SU-DHL-6 (cell line): ENCODE measurements around the gene UBTF.

Source experiments
- H2AFZ ChIP-seq: fragments of 200-600 bp; sonication (generic); 2 replicates; pipeline ENCODE4 v1.6.1; 2014; ENCODE audit warnings: low read depth, mild to moderate bottlenecking, moderate library complexity, mixed read lengths, antibody characterized with exemption, low read length; ENCODE audit not compliant: severe bottlenecking
- H3F3A ChIP-seq: fragments of 200-600 bp; shearing (Covaris generic); 2 replicates; pipeline ENCODE4 v1.6.0; 2016; ENCODE audit warnings: antibody characterized with exemption, mild to moderate bottlenecking; ENCODE audit not compliant: insufficient read depth
- H3K27ac ChIP-seq: fragments of 200-600 bp; sonication (generic); 2 replicates; pipeline ENCODE4 v1.5.1; 2016; ENCODE audit warnings: low read depth, mild to moderate bottlenecking, low read length, moderate library complexity, mixed read lengths
- H3K27me3 ChIP-seq: fragments of 200-600 bp; sonication (generic), shearing (Covaris generic); 2 replicates; pipeline ENCODE4 v1.6.0; 2014; ENCODE audit warnings: mild to moderate bottlenecking, low read length
- H3K36me3 ChIP-seq: fragments of 200-600 bp; sonication (generic); 2 replicates; pipeline ENCODE4 v1.6.1; 2014; ENCODE audit warnings: mild to moderate bottlenecking, low read length, mixed read lengths
- H3K4me2 ChIP-seq: fragments of 300-600, 200-600 bp; shearing (Covaris generic), sonication (generic); 2 replicates; pipeline ENCODE4 v1.6.0; 2014; ENCODE audit warnings: low read length, low read depth, mild to moderate bottlenecking; ENCODE audit not compliant: poor library complexity, severe bottlenecking
- H3K4me3 ChIP-seq: fragments of 200-600 bp; sonication (generic); 2 replicates; pipeline ENCODE4 v1.5.1; 2014; ENCODE audit warnings: antibody characterized with exemption, low read length, mild to moderate bottlenecking, mixed read lengths; ENCODE audit not compliant: insufficient read depth, poor library complexity, severe bottlenecking
- H3K79me2 ChIP-seq: fragments of 200-600 bp; sonication (generic); 2 replicates; pipeline ENCODE4 v1.6.1; 2014; ENCODE audit warnings: mild to moderate bottlenecking, low read length, moderate library complexity; ENCODE audit not compliant: insufficient read depth
- H3K9ac ChIP-seq: fragments of 200-600 bp; sonication (generic); 2 replicates; pipeline ENCODE4 v1.7.0; 2014; ENCODE audit warnings: mild to moderate bottlenecking, low read length
- H3K9me2 ChIP-seq: fragments of 200-600 bp; sonication (generic); replicated peaks from 2 replicates; pipeline ENCODE4 v1.6.1; 2014; ENCODE audit warnings: low read length; ENCODE audit not compliant: insufficient read depth
- H3K9me3 ChIP-seq: fragments of 200-600 bp; sonication (generic); 2 replicates; pipeline ENCODE4 v1.6.1; 2014; ENCODE audit warnings: low read length, mixed read lengths; ENCODE audit not compliant: insufficient read depth
- H4K20me1 ChIP-seq: fragments of 200-600 bp; sonication (generic); 2 replicates; pipeline ENCODE4 v1.6.1; 2014; ENCODE audit warnings: low read depth, mild to moderate bottlenecking, antibody characterized with exemption, low read length, moderate library complexity, mixed read lengths
- CTCF ChIP-seq: fragments of 200-600 bp; sonication (generic); IDR thresholded peaks from one replicate; pipeline ENCODE4 v1.5.1; 2017; ENCODE audit warnings: antibody characterized with exemption, mild to moderate bottlenecking, low read length, moderate library complexity; ENCODE audit not compliant: insufficient read depth, poor library complexity, severe bottlenecking
- EZH2phosphoT487 ChIP-seq: fragments of 200-600 bp; sonication (generic), shearing (Covaris generic); conservative IDR thresholded peaks from 2 replicates; pipeline ENCODE4 v1.6.1; 2018; ENCODE audit warnings: mild to moderate bottlenecking, antibody characterized with exemption, low read length, moderate library complexity, mixed read lengths

UBTF gene

GRCh38 chr17:44176257-44176656, 43.2 kb downstream of the UBTF start:
- no peak overlapping the region for H3K4me2 ChIP-seq
- TF ChIP-seq EZH2phosphoT487, result no peak
- TF ChIP-seq CTCF, result no peak
- no peaks in the 10 kb centered on the region for H3K27me3 ChIP-seq
- H3K9ac ChIP-seq, result no peak overlapping the region
- no peak overlapping the region for H3K27ac ChIP-seq
- peaks cover 7% of the 10 kb centered on the region for H3F3A ChIP-seq
- H3K9me3 ChIP-seq, result no peaks in the 10 kb centered on the region
- H4K20me1 ChIP-seq, result no peaks in the 10 kb centered on the region
- no peak overlapping the region for H3K4me3 ChIP-seq
- H3K9me2 ChIP-seq, result no peaks in the 10 kb centered on the region
- H2AFZ ChIP-seq, result no peak overlapping the region
- 0 out of 2 replicates have a peak, but pooled peaks cover 3% of the 10 kb centered on the region for H3K36me3 ChIP-seq
- H3K79me2 ChIP-seq, result no peaks in the 10 kb centered on the region

GRCh38 chr17:44174427-44174826, 45.0 kb downstream of the UBTF start:
- H3K9me3 ChIP-seq, result no peaks in the 10 kb centered on the region
- no peak overlapping the region for H3K4me3 ChIP-seq
- H3F3A ChIP-seq, result peaks cover 7% of the 10 kb centered on the region
- H3K27me3 ChIP-seq, result no peaks in the 10 kb centered on the region
- H4K20me1 ChIP-seq, result no peaks in the 10 kb centered on the region
- H2AFZ ChIP-seq, result no peak overlapping the region
- no peak overlapping the region for H3K9ac ChIP-seq
- TF ChIP-seq CTCF, result no peak
- no peak overlapping the region for H3K4me2 ChIP-seq
- H3K79me2 ChIP-seq, result no peaks in the 10 kb centered on the region
- no peak overlapping the region for H3K27ac ChIP-seq
- H3K36me3 ChIP-seq, result 0 out of 2 replicates have a peak, but pooled peaks cover 3% of the 10 kb centered on the region
- no peaks in the 10 kb centered on the region for H3K9me2 ChIP-seq

- H2AFZ ChIP-seq, result no peak overlapping the region
- H3K4me2 ChIP-seq, result no peak overlapping the region
- H3F3A ChIP-seq, result peaks cover 7% of the 10 kb centered on the region
- 0 out of 2 replicates have a peak, but pooled peaks cover 3% of the 10 kb centered on the region for H3K36me3 ChIP-seq
- H3K9ac ChIP-seq, result no peak overlapping the region
- H3K9me3 ChIP-seq, result no peaks in the 10 kb centered on the region
- TF ChIP-seq EZH2phosphoT487, result no peak
- no peak for TF ChIP-seq CTCF
- H4K20me1 ChIP-seq, result no peaks in the 10 kb centered on the region
- H3K27me3 ChIP-seq, result no peaks in the 10 kb centered on the region
- no peak overlapping the region for H3K4me3 ChIP-seq
- no peaks in the 10 kb centered on the region for H3K79me2 ChIP-seq
- H3K9me2 ChIP-seq, result no peaks in the 10 kb centered on the region
- H3K27ac ChIP-seq, result no peak overlapping the region
These were observed 47.5 kb downstream of the UBTF start for GRCh38 chr17:44171931-44172455.
